A549 treated with RU486 at 1 μM for 4 hours (cell line): ENCODE measurements around the gene SOS2. TPM values are rescaled to one million over a fixed set of nuclear protein-coding genes. Genes with fewer than 3 reads are reported as not detected.

Source experiments
- total RNA-seq: library from RNA; stranded (reverse); fragments of 200-300 nt; extraction: Qiagen RNA extraction; gene quantifications from 5 replicates; pipeline ENCODE4 v1.2.3, GENCODE V29; 2022; ENCODE audit warnings: low read depth

SOS2 gene
- 4.6 to 12.1 TPM (median 10.9 TPM) in 5 replicates for total RNA-seq

GRCh38 chr14:50231475-50232275 lies at the start of gene SOS2:
Gene SOS2 (minus strand): TSS chr14:50231578. CDS start chr14:50231283, 295 bp downstream.

GRCh38 chr14:50116181-50116956 lies 115.0 kb downstream of the SOS2 start, which contains the start of gene VCPKMT:
Gene VCPKMT (minus strand): TSS chr14:50116572. CDS start chr14:50116552, 20 bp downstream.

Other genes starting within 250 kb of the SOS2 start
- 6.3 to 10.4 TPM (median 8.9 TPM) in 5 replicates for gene VCPKMT, start 115.0 kb downstream of the SOS2 start, total RNA-seq
- gene L2HGDH, start 80.7 kb upstream of the SOS2 start, total RNA-seq: 8.7 to 10.8 TPM (median 10.4 TPM) in 5 replicates
- gene DMAC2L, start 80.7 kb upstream of the SOS2 start, total RNA-seq: 8.6 to 13.4 TPM (median 12.5 TPM) in 5 replicates
- 5.3 to 11.2 TPM (median 6.2 TPM) in 5 replicates for gene CDKL1, start 165.3 kb upstream of the SOS2 start, total RNA-seq